ENCODE measurements around the gene ENG. TPM values are rescaled to one million over a fixed set of nuclear protein-coding genes. Genes with fewer than 3 reads are reported as not detected.

Gene ENG
- total RNA-seq, 1 donor from 2014 or later, result 3.3 TPM

DNA sequence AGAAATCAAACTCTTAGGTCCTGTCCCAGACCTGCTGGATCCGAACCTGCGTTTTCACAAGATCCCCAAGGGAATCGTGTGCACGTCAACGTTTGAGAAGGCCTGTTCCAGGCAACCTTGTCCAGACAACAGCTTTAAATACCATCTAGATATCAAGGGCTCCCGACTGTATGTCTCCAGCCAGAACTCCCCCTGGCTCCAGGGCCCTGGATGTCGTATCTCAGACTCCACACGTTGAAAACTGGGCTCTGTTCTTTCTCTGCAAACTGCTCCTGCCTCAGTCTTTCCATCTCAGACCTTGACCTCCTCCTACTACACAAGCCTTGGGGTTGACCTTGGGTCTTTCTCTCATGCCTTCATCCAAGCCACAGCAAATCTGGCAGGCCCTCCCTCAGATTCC lies 5.8 kb upstream of the ENG start:
- Mint-ChIP-seq H3K4me3 (no peak overlapping the region), H3K27ac (ENCODE audit: unreplicated experiment) (no peak overlapping the region), H3K36me3 (ENCODE audit: low read depth) (no peaks in the 10 kb centered on the region), H3K9me3 (no peaks in the 10 kb centered on the region), H3K4me1 (peaks cover 3% of the 10 kb centered on the region), H3K27me3 (ENCODE audit: low read depth) (no peaks in the 10 kb centered on the region)
- no peak for DNase-seq (ENCODE audit: low read depth, low spot score)
- TF ChIP-seq, protein P1, sequence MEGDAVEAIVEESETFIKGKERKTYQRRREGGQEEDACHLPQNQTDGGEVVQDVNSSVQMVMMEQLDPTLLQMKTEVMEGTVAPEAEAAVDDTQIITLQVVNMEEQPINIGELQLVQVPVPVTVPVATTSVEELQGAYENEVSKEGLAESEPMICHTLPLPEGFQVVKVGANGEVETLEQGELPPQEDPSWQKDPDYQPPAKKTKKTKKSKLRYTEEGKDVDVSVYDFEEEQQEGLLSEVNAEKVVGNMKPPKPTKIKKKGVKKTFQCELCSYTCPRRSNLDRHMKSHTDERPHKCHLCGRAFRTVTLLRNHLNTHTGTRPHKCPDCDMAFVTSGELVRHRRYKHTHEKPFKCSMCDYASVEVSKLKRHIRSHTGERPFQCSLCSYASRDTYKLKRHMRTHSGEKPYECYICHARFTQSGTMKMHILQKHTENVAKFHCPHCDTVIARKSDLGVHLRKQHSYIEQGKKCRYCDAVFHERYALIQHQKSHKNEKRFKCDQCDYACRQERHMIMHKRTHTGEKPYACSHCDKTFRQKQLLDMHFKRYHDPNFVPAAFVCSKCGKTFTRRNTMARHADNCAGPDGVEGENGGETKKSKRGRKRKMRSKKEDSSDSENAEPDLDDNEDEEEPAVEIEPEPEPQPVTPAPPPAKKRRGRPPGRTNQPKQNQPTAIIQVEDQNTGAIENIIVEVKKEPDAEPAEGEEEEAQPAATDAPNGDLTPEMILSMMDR (conservative IDR thresholded peaks at IDR 0.05), result no peak

DNA sequence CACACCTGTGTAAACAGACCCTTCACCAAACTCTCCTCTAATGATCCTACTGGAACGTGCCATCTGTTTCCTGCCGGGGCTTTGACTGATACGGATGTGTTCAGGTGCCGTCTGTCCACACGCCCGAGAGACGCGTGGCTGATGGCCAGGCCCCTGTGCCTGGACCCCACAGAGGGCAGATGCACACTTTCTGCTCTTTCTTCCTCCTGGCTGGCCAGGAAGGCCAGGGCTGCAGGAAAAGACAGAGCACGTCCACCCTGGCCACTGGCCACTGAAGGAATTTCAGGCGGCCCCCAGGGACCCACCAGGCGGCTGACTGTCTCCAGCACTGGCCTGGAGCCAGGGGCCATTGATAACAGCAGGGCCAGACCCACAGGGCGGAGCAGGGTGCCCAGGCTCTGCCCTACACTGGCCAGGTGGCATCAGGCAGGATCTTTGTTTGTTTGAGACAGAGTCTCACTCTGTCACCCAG lies 3.6 kb upstream of the ENG start:
- DNase-seq (ENCODE audit: low read depth, low spot score), result no peak
- H3K9me3 Mint-ChIP-seq, result no peaks in the 10 kb centered on the region
- peaks cover 7% of the 10 kb centered on the region for H3K4me1 Mint-ChIP-seq
- peak overlapping the region; percentile 96 for H3K27ac Mint-ChIP-seq (ENCODE audit: unreplicated experiment)
- no peak overlapping the region for H3K4me3 Mint-ChIP-seq
- no peaks in the 10 kb centered on the region for H3K36me3 Mint-ChIP-seq (ENCODE audit: low read depth)
- TF ChIP-seq, protein P1 (conservative IDR thresholded peaks at IDR 0.05), result no peak
- no peaks in the 10 kb centered on the region for H3K27me3 Mint-ChIP-seq (ENCODE audit: low read depth)

DNA sequence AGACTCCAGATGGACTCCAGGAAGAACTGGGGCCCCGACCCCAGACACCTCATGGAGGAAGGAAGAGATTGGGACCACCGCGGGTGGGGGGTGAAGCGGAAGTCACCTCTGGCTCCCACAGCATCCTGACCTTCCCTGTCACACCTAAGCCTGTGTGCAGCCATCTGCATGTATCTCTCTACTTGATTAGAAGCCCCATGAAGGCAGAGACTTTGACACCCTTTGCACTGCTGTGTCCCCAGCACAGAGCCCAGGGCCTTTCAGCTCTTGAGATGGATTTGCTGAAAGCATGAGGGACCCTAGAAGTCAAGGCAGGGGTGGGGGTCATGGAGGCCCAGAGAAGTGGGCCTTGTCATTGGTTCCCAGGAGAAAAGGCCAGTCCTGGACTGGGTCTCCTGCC lies 2.8 kb upstream of the ENG start:
- TF ChIP-seq, protein P1 (conservative IDR thresholded peaks at IDR 0.05), result no peak
- DNase-seq (ENCODE audit: low read depth, low spot score), result no peak
- Mint-ChIP-seq H3K4me1 (peaks cover 7% of the 10 kb centered on the region), H3K27me3 (ENCODE audit: low read depth) (no peaks in the 10 kb centered on the region), H3K27ac (ENCODE audit: unreplicated experiment) (no peak overlapping the region), H3K9me3 (no peaks in the 10 kb centered on the region), H3K4me3 (no peak overlapping the region), H3K36me3 (ENCODE audit: low read depth) (no peaks in the 10 kb centered on the region)

DNA sequence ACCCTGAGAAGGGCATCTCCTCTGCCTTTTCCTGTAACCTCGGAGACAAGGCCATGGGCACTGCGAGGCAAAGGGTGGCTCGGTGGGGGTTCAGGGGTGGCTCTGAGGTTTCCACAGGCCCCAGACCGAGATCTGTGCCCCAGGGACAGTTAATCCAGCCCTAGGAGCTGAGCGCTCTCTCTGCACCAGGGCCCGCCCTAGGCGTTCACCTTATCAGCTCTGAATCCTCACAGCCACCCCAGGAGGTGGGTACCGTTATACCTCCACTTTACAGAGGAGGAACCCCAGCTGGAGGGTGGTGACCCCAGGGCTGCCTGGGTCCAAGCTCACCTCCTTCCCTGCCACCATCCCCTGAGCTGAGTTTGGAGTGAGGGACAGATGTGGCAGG lies 2.3 kb upstream of the ENG start:
- DNase-seq (ENCODE audit: low read depth, low spot score), result no peak
- no peaks in the 10 kb centered on the region for H3K36me3 Mint-ChIP-seq (ENCODE audit: low read depth)
- H3K4me1 Mint-ChIP-seq, result peaks cover 7% of the 10 kb centered on the region
- TF ChIP-seq, protein P1 (conservative IDR thresholded peaks at IDR 0.05), result no peak
- no peaks in the 10 kb centered on the region for H3K9me3 Mint-ChIP-seq
- H3K27me3 Mint-ChIP-seq (ENCODE audit: low read depth), result no peaks in the 10 kb centered on the region
- no peak overlapping the region for H3K4me3 Mint-ChIP-seq
- H3K27ac Mint-ChIP-seq (ENCODE audit: unreplicated experiment), result no peak overlapping the region

DNA sequence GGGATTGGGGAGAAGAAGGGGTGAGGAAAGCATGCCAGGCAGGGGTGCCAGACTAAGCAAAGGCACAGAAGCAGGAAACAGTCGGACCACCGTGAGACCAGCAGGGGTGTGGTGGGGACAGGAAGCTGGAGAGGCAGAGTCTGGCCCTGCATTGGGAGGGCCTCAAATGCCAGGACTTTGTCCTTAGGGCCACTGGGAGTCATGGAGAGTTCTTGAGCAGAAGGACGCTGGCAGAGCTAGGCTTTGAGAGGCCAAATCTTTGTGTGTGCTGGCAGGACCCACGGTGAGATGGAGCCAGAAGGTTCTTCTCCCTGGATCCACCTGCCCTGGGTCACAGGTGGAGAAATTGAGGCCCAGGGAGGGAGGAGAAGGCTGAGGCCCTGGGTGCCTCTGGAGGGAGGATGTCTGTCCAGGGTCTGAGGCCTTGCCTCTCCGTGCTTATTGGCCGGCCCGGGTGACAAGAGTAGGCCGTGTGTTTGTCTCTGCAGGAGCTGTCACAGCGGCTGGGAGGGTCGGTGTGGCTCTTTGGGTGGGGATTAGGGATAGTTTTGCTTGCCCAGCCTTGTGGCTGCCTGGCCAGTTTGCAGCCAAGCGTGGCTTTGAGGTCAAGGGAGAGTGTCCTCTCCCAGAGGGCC lies 1.8 kb upstream of the ENG start:
- H3K36me3 Mint-ChIP-seq (ENCODE audit: low read depth), result no peaks in the 10 kb centered on the region
- no peak overlapping the region for H3K27ac Mint-ChIP-seq (ENCODE audit: unreplicated experiment)
- TF ChIP-seq, protein P1 (conservative IDR thresholded peaks at IDR 0.05), result no peak
- H3K27me3 Mint-ChIP-seq (ENCODE audit: low read depth), result no peaks in the 10 kb centered on the region
- no peaks in the 10 kb centered on the region for H3K9me3 Mint-ChIP-seq
- peaks cover 7% of the 10 kb centered on the region for H3K4me1 Mint-ChIP-seq
- no peak for DNase-seq (ENCODE audit: low read depth, low spot score)
- H3K4me3 Mint-ChIP-seq, result no peak overlapping the region
